Right atrium auricular region (tissue), 2 donors: ENCODE results near the gene RNF220. TPM values are rescaled to one million over a fixed set of nuclear protein-coding genes. Genes with fewer than 3 reads are reported as not detected.

Experiments
- DNase-seq: peaks from one replicate; pipeline ENCODE4 v3.0.0-alpha.2; 2019; ENCODE audit warnings: low spot score
- H3K27ac ChIP-seq, 2 donors: fragments of 200-600 bp; sonication (generic); 1 replicate in 1 of 2; 2 replicates in 1 of 2; pipeline ENCODE4 v1.5.1; 2016 to 2019
- H3K27me3 ChIP-seq, 2 donors: fragments of 200-600 bp; sonication (generic); one replicate each; pipeline versions ENCODE4 v1.5.1 to v1.6.0; 2017 to 2019
- H3K36me3 ChIP-seq: fragments of 200-600 bp; sonication (generic); one replicate; pipeline ENCODE4 v1.5.1; 2016
- H3K4me1 ChIP-seq, 2 donors: fragments of 200-600 bp; sonication (generic); one replicate each; pipeline versions ENCODE4 v1.5.1 to v1.6.0; 2017 to 2019
- H3K4me3 ChIP-seq, 2 donors: fragments of 200-600 bp; sonication (generic); 1 replicate in 1 of 2; 2 replicates in 1 of 2; pipeline ENCODE4 v1.5.1; 2017 to 2019; ENCODE audit warnings: mild to moderate bottlenecking in 1 of 2, moderate library complexity in 1 of 2
- H3K9me3 ChIP-seq, 2 donors: fragments of 200-600 bp; sonication (generic); one replicate each; pipeline ENCODE4 v1.5.1; 2019
- CTCF ChIP-seq, 2 donors: fragments of 200-600 bp; sonication (generic); IDR thresholded peaks; one replicate each; pipeline ENCODE4 v1.5.1; 2019; ENCODE audit warnings: antibody characterized with exemption in 2 of 2
- total RNA-seq, 2 donors: library from RNA; depleted of rRNA; stranded (reverse); fragments of >200 nt; gene quantifications; one replicate each; pipeline ENCODE4 v1.1.0, GENCODE V29; 2016

The RNF220 gene
- total RNA-seq, 2 donors from 2014 or later, result 76.1 to 91.6 TPM

- H3K27me3 ChIP-seq, result no peaks in the 10 kb centered on the region
- no peaks in the 10 kb centered on the region for H3K9me3 ChIP-seq
- no peak overlapping the region for H3K4me3 ChIP-seq
- H3K36me3 ChIP-seq, result no peaks in the 10 kb centered on the region
- no peaks in the 10 kb centered on the region for H3K4me1 ChIP-seq
- H3K27ac ChIP-seq, result no peak overlapping the region
- no peak for DNase-seq
- no peak for TF ChIP-seq CTCF (IDR thresholded peaks at IDR 0.05)
Measured at GRCh38 chr1:44625348-44625747, 220.3 kb downstream of the RNF220 start.

- peaks cover 0 to 17% of the 10 kb centered on the region in 2 donors for H3K4me1 ChIP-seq
- peaks cover 9% of the 10 kb centered on the region for H3K36me3 ChIP-seq
- H3K9me3 ChIP-seq, result no peaks in the 10 kb centered on the region
- H3K4me3 ChIP-seq, result no peak overlapping the region
- H3K27me3 ChIP-seq, result no peaks in the 10 kb centered on the region
- DNase-seq, result no peak
- no peak for TF ChIP-seq CTCF (IDR thresholded peaks at IDR 0.05)
- H3K27ac ChIP-seq, result no peak overlapping the region
Measured at GRCh38 chr1:44628962-44629756, 224.1 kb downstream of the RNF220 start.

GRCh38 chr1:44630116-44630515 is 225.1 kb downstream of the RNF220 start:
- Histone ChIP-seq H3K27ac (no peak overlapping the region), H3K4me3 (no peak overlapping the region), H3K9me3 (no peaks in the 10 kb centered on the region), H3K4me1 (peaks cover 0 to 25% of the 10 kb centered on the region in 2 donors), H3K27me3 (no peaks in the 10 kb centered on the region), H3K36me3 (peaks cover 18% of the 10 kb centered on the region)
- no peak for TF ChIP-seq CTCF (IDR thresholded peaks at IDR 0.05)
- DNase-seq, result no peak

GRCh38 chr1:44631333-44631646 is 226.2 kb downstream of the RNF220 start:
- Histone ChIP-seq H3K36me3 (peaks cover 30% of the 10 kb centered on the region), H3K9me3 (no peaks in the 10 kb centered on the region), H3K27me3 (no peaks in the 10 kb centered on the region), H3K4me1 (peaks cover 0 to 32% of the 10 kb centered on the region in 2 donors), H3K27ac (peak overlapping the region; percentile 91 to 95), H3K4me3 (peak overlapping the region; percentile 79 to 85)
- DNase-seq, result no peak
- no peak for TF ChIP-seq CTCF (IDR thresholded peaks at IDR 0.05)

GRCh38 chr1:44631647-44632539 is 226.8 kb downstream of the RNF220 start:
- peak overlapping the region; percentile 91 to 95 for H3K27ac ChIP-seq
- DNase-seq, result peak; percentile 94
- no peaks in the 10 kb centered on the region for H3K27me3 ChIP-seq
- H3K4me1 ChIP-seq, result peaks cover 0 to 38% of the 10 kb centered on the region in 2 donors
- H3K36me3 ChIP-seq, result peaks cover 36% of the 10 kb centered on the region
- no peak for TF ChIP-seq CTCF (IDR thresholded peaks at IDR 0.05)
- no peaks in the 10 kb centered on the region for H3K9me3 ChIP-seq
- peak overlapping the region; percentile 79 to 85 for H3K4me3 ChIP-seq
